BJ (cell line): ENCODE data around the gene BCKDHB. TPM values are rescaled to one million over a fixed set of nuclear protein-coding genes. Genes with fewer than 3 reads are reported as not detected.

Experiments used
- CTCF ChIA-PET: fragments of 350-600 bp; formaldehyde crosslinking; extraction: SDS; loops from one replicate; lab custom pipeline; 2021; ENCODE audit warnings: antibody characterized with exemption, inconsistent platforms; lab: Yijun Ruan, JAX
- POLR2A ChIA-PET: fragments of 300-600 bp; sonication (Branson Sonifier 250); formaldehyde crosslinking; extraction: SDS; loops from one replicate; lab custom pipeline; 2021; ENCODE audit warnings: antibody characterized with exemption; lab: Charles Lee
- DNase-seq: peaks from one replicate; pipeline ENCODE4 v3.0.0-alpha.2; 2011; ENCODE audit warnings: low read depth
- H3K27me3 ChIP-seq: 2 replicates; pipeline ENCODE4 v1.6.0; 2011; ENCODE audit warnings: low read length; ENCODE audit not compliant: control insufficient read depth, insufficient read depth
- H3K36me3 ChIP-seq: 2 replicates; pipeline ENCODE4 v1.5.1; 2011; ENCODE audit warnings: low read length; ENCODE audit not compliant: control insufficient read depth, insufficient read depth
- H3K4me3 ChIP-seq: 2 replicates; pipeline ENCODE4 v1.5.1; 2011; ENCODE audit warnings: low read depth, mild to moderate bottlenecking, control low read depth, low read length
- polyA plus RNA-seq: library from polyadenylated mRNA; depleted of rRNA; stranded (reverse); fragments of >200 nt; gene quantifications from 2 replicates; pipeline ENCODE4 v1.2.3, GENCODE V29; 2011
- TF ChIP-seq, protein P1 (sequence below): IDR thresholded peaks from 2 replicates; pipeline ENCODE4 v1.5.1; 2011; ENCODE audit warnings: low read depth, mild to moderate bottlenecking, control low read depth, inconsistent platforms, low read length, moderate library complexity; ENCODE audit not compliant: insufficient read depth

Gene BCKDHB
- polyA plus RNA-seq, 1 experiment, result 8.0 TPM

DNA sequence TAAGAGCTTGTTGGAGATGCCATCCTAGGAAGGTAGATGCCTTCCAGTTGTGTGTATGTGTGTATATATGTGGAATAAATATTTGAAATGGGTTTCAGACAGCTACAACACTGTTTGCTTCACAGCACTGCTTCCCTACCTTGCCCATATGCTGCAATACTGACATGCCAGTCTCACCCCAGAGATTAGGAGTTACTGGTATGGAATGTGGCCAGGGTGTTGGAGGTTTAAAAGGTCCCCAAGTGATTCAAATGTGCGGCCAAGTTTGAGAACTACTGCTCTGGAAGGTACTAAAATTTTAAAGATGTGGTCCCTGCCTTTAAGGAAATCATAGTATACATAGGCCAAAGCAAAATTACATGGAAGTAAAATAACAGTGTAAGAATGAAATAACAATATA, 39.5 kb downstream of the BCKDHB start:
- Histone ChIP-seq H3K27me3 (no peaks in the 10 kb centered on the region), H3K36me3 (no peaks in the 10 kb centered on the region), H3K4me3 (no peak overlapping the region)
- ChIA-PET POLR2A (no interaction called here), CTCF (no interaction called here)
- TF ChIP-seq, protein P1, sequence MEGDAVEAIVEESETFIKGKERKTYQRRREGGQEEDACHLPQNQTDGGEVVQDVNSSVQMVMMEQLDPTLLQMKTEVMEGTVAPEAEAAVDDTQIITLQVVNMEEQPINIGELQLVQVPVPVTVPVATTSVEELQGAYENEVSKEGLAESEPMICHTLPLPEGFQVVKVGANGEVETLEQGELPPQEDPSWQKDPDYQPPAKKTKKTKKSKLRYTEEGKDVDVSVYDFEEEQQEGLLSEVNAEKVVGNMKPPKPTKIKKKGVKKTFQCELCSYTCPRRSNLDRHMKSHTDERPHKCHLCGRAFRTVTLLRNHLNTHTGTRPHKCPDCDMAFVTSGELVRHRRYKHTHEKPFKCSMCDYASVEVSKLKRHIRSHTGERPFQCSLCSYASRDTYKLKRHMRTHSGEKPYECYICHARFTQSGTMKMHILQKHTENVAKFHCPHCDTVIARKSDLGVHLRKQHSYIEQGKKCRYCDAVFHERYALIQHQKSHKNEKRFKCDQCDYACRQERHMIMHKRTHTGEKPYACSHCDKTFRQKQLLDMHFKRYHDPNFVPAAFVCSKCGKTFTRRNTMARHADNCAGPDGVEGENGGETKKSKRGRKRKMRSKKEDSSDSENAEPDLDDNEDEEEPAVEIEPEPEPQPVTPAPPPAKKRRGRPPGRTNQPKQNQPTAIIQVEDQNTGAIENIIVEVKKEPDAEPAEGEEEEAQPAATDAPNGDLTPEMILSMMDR, result no peak
- no peak for DNase-seq

DNA sequence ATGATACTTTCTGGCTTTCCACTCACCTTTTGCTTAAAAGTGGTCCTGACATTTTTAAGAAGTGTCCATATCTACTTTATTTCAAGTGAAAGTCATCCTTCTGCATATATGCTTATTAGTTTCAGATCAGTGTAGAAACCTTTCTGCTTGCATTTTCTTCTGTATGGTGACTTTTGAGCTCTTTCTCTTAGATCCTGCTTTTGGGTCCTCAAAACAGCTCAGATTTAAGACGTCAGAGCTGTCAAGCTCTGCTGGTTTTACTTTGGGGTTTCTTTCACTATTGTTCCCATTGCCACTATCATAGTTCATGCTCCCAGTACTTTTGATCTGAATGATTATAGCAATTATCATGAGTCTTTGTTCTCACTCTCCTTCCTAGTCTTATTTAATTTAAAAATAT, 41.7 kb downstream of the BCKDHB start:
- Histone ChIP-seq H3K4me3 (no peak overlapping the region), H3K27me3 (no peaks in the 10 kb centered on the region), H3K36me3 (no peaks in the 10 kb centered on the region)
- POLR2A ChIA-PET, result no interaction called here
- DNase-seq, result no peak
- TF ChIP-seq, protein P1, result no peak
- CTCF ChIA-PET, result no interaction called here

DNA sequence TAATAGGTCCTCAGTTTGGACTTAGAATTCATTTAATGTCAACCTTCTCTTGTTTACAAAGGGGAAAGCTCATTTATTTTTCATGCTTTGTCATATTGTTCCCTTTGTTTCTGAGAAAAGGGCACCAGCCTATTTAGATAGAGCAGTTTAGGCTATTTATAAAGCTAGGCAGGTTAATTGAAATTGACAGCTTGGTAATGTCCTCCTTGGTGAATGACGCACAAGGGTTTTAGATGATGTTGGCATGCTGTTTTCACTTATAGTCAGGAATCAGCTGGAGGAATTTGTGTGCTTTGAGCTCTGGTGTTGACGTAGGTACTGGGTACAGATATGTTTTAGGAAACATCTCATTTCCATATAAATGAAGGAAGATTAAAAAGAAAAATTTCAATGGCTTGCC, 45.2 kb downstream of the BCKDHB start:
- CTCF ChIA-PET, result interaction anchor here (0.8 to 1.4 kb wide), 2 partner anchors 8 to 10 kb away, joined by 3 read pairs; no protein-coding TSS in a partner anchor
- POLR2A ChIA-PET, result no interaction called here
- no peak for DNase-seq
- Histone ChIP-seq H3K27me3 (no peaks in the 10 kb centered on the region), H3K36me3 (no peaks in the 10 kb centered on the region), H3K4me3 (no peak overlapping the region)
- TF ChIP-seq, protein P1, result no peak

DNA sequence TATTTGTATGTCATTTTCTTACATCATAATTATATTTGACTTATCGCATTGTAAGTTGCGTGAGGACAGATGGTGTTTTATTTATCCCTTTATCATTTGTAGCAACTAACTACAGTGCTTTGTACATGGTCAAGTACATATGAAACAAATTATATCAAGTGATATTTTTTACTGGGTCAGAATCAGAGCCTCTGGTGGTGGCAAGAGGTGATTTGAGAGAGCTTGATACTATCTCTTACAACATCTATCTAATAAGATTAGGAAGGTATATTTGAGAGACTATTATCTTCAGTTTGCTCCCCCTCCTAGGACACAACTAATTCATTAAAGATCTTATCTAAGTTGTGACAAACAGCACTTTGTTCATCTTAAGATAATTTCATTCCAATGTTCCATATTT, 47.7 kb downstream of the BCKDHB start:
- DNase-seq, result no peak
- TF ChIP-seq, protein P1, result no peak
- H3K36me3 ChIP-seq, result no peaks in the 10 kb centered on the region
- no peak overlapping the region for H3K4me3 ChIP-seq
- no peaks in the 10 kb centered on the region for H3K27me3 ChIP-seq
- CTCF ChIA-PET, result no interaction called here
- POLR2A ChIA-PET, result no interaction called here

DNA sequence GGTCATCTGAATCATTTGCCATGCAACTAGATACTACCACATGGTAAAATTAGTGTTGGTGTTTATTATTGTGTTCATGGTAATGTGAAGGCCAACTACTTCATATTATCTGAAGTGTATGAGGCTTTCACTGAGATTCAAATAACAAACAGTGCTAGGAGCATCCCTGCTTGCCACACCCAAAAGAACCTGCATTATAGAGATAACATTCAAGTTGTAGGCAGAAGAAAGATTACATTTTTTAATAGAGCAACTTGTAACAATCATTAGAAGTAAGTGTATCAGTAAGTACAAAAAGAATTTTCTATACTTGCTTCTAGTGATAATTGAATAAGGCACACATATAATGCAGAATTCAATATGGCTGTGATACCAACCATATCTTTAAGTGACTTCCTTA, 49.8 kb downstream of the BCKDHB start:
- ChIA-PET CTCF (no interaction called here), POLR2A (no interaction called here)
- Histone ChIP-seq H3K4me3 (no peak overlapping the region), H3K36me3 (no peaks in the 10 kb centered on the region), H3K27me3 (no peaks in the 10 kb centered on the region)
- DNase-seq, result no peak
- TF ChIP-seq, protein P1, result no peak
